Measurements from ENCODE around the gene FZD7. TPM values are rescaled to one million over a fixed set of nuclear protein-coding genes. Genes with fewer than 3 reads are reported as not detected.

FZD7 gene
- total RNA-seq, 2 experiments from 2014 or later = 0.52 to 0.68 TPM

- no peak overlapping the region for H3K27ac Mint-ChIP-seq
- no peak overlapping the region for H3K4me3 Mint-ChIP-seq
- H3K9me3 Mint-ChIP-seq = no peaks in the 10 kb centered on the region
- no peaks in the 10 kb centered on the region for H3K4me1 Mint-ChIP-seq
- no peak for DNase-seq
- H3K27me3 Mint-ChIP-seq = peaks cover 7% of the 10 kb centered on the region
- H3K36me3 Mint-ChIP-seq = no peaks in the 10 kb centered on the region
These were observed 10.3 kb upstream of the FZD7 start for GRCh38 chr2:202023198-202023903.

GRCh38 chr2:202023904-202024266, 9.8 kb upstream of the FZD7 start:
- H3K36me3 Mint-ChIP-seq = no peaks in the 10 kb centered on the region
- no peaks in the 10 kb centered on the region for H3K9me3 Mint-ChIP-seq
- H3K4me3 Mint-ChIP-seq = no peak overlapping the region
- H3K27ac Mint-ChIP-seq = no peak overlapping the region
- peaks cover 7% of the 10 kb centered on the region for H3K27me3 Mint-ChIP-seq
- no peaks in the 10 kb centered on the region for H3K4me1 Mint-ChIP-seq
- DNase-seq = no peak

DNA sequence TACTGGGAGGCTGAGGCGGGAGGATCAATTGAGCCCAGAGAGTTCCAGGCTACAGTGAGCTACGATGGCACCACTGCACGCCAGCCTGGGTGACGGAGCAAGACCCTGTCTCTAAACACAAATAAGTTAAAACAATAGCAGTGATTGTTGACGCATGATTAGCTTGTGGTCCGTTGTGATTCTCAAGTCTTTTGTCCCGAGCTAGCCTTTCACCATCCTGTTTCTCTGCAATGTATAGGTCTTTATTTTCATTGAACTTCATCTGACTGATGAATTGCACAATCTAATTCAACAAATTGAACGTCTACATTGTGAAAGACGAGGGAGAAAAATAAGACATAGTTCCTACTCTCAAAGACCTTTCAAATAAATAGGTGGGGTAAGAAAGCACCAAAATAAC, 8.8 kb upstream of the FZD7 start:
- no peak overlapping the region for H3K27ac Mint-ChIP-seq
- DNase-seq = no peak
- no peaks in the 10 kb centered on the region for H3K4me1 Mint-ChIP-seq
- H3K27me3 Mint-ChIP-seq = peaks cover 3% of the 10 kb centered on the region
- no peak overlapping the region for H3K4me3 Mint-ChIP-seq
- no peaks in the 10 kb centered on the region for H3K9me3 Mint-ChIP-seq
- no peaks in the 10 kb centered on the region for H3K36me3 Mint-ChIP-seq

- Mint-ChIP-seq H3K27me3 (no peaks in the 10 kb centered on the region), H3K27ac (no peak overlapping the region)
These were observed 7.8 kb upstream of the FZD7 start for GRCh38 chr2:202025816-202026215.

GRCh38 chr2:202026507-202026906, 7.1 kb upstream of the FZD7 start:
- DNase-seq = no peak
- H3K36me3 Mint-ChIP-seq = no peaks in the 10 kb centered on the region
- no peaks in the 10 kb centered on the region for H3K4me1 Mint-ChIP-seq
- H3K27ac Mint-ChIP-seq = no peak overlapping the region
- H3K4me3 Mint-ChIP-seq = no peak overlapping the region
- no peaks in the 10 kb centered on the region for H3K9me3 Mint-ChIP-seq
- H3K27me3 Mint-ChIP-seq = peaks cover 3% of the 10 kb centered on the region

More at GRCh38 chr2:202025816-202026215, 7.8 kb upstream of the FZD7 start:
- Mint-ChIP-seq H3K4me1 (no peaks in the 10 kb centered on the region), H3K4me3 (no peak overlapping the region), H3K36me3 (no peaks in the 10 kb centered on the region), H3K9me3 (no peaks in the 10 kb centered on the region)
- DNase-seq = no peak

- Mint-ChIP-seq H3K27me3 (peaks cover 17% of the 10 kb centered on the region), H3K27ac (no peak overlapping the region), H3K4me1 (peaks cover 10% of the 10 kb centered on the region), H3K9me3 (no peaks in the 10 kb centered on the region), H3K4me3 (no peak overlapping the region), H3K36me3 (no peaks in the 10 kb centered on the region)
- DNase-seq = no peak
These were observed 3.0 kb upstream of the FZD7 start for GRCh38 chr2:202030691-202031090.

DNA sequence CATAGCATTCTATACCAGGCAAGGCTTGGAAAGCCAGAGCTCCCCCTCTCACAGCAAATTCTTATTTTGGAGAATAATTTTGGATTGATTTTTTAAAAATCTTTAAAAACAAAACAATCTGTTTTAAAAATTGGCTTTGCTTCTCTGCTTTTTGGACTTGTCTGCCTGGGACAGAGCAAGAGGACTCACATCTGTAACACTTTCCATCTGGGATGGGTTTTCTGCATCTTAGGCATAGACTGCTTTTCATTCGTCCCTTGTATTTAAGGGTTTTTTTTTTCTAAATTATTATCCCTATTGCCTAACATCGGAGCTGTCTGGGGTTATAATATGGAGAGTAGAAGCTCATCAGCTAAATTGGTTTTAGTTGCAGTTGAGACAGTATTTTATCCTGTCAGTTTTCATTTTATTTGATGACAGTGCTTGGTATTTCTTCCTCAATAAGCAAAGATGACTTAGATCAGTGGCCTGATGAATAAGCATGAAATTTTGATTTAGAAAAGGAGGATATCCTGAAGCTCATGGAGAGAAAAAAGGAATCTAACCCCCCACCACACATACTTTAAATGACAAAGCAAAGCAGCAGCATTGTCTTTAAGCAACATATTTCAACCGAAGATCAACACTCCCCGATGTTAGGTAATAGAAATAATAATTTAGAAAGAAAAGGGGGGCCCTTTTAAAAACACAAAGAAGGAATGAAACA, 2.3 kb upstream of the FZD7 start:
- Mint-ChIP-seq H3K4me3 (no peak overlapping the region), H3K27me3 (peaks cover 17% of the 10 kb centered on the region), H3K4me1 (peaks cover 10% of the 10 kb centered on the region)

DNA sequence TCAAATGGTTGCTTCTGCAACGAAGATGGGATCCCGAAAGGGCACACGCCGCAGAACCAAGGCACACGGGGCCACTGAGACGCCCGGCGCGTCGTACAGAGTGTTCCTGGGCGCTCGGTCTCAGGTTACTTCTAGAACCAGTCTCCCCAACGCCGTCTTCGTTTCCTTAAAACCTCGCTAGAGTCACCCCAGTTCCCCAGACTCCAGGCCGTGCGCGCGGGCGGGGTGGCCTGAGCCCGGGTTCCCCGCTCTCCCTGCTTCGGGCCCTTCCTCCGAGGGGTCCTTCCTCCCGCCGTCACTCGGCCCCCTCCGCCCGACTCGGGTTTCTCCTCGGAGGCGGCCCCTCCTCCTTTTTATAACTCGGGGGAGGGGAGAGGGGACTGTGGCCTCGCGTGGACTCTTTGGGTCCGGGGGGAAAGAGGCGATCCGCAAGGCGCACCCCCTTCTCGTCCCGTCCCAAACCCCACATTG, 774 bp upstream of the FZD7 start:
- Mint-ChIP-seq H3K27me3 (peaks cover 17% of the 10 kb centered on the region), H3K36me3 (no peaks in the 10 kb centered on the region), H3K9me3 (no peaks in the 10 kb centered on the region), H3K4me3 (peak overlapping the region; percentile 78), H3K4me1 (peaks cover 10% of the 10 kb centered on the region), H3K27ac (no peak overlapping the region)
- DNase-seq = peak; percentile 43

More for the DNA sequence above, 2.3 kb upstream of the FZD7 start:
- Mint-ChIP-seq H3K9me3 (no peaks in the 10 kb centered on the region), H3K27ac (no peak overlapping the region), H3K36me3 (no peaks in the 10 kb centered on the region)
- no peak for DNase-seq

DNA sequence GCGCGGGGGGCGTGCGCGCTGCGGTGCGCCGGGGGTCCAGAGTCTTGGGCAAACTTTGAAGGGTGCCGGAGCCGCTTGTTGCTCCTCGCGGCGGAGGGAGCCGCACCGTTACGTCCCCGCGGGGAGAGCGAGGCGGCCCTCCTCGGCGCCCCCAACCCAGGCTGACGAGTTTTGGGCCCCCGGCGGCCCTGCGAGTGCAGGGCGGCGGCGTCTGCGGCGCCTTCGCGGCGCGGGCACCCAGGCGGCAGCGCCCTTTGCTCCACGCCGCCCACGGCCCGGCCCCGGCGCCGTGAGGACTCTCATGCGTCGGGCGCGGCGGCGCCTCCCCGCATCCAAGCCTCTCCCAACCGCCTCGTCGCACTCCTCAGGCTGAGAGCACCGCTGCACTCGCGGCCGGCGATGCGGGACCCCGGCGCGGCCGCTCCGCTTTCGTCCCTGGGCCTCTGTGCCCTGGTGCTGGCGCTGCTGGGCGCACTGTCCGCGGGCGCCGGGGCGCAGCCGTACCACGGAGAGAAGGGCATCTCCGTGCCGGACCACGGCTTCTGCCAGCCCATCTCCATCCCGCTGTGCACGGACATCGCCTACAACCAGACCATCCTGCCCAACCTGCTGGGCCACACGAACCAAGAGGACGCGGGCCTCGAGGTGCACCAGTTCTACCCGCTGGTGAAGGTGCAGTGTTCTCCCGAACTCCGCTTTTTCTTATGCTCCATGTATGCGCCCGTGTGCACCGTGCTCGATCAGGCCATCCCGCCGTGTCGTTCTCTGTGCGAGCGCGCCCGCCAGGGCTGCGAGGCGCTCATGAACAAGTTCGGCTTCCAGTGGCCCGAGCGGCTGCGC, 814 bp downstream of the FZD7 start:
- no peak overlapping the region for H3K27ac Mint-ChIP-seq
- no peaks in the 10 kb centered on the region for H3K36me3 Mint-ChIP-seq
- H3K27me3 Mint-ChIP-seq = peaks cover 29% of the 10 kb centered on the region
- peak overlapping the region; percentile 71 for H3K4me3 Mint-ChIP-seq
- H3K4me1 Mint-ChIP-seq = peaks cover 10% of the 10 kb centered on the region
- peak; percentile 38 for DNase-seq
- no peaks in the 10 kb centered on the region for H3K9me3 Mint-ChIP-seq

GRCh38 chr2:202035089-202035940, 1.7 kb downstream of the FZD7 start:
- no peaks in the 10 kb centered on the region for H3K36me3 Mint-ChIP-seq
- H3K4me3 Mint-ChIP-seq = peak overlapping the region; percentile 71
- peaks cover 10% of the 10 kb centered on the region for H3K4me1 Mint-ChIP-seq
- H3K27me3 Mint-ChIP-seq = peaks cover 37% of the 10 kb centered on the region
- peak; percentile 30 for DNase-seq
- H3K27ac Mint-ChIP-seq = no peak overlapping the region
- H3K9me3 Mint-ChIP-seq = no peaks in the 10 kb centered on the region

GRCh38 chr2:202035941-202036372, 2.3 kb downstream of the FZD7 start:
- Mint-ChIP-seq H3K4me1 (peaks cover 10% of the 10 kb centered on the region), H3K9me3 (no peaks in the 10 kb centered on the region), H3K27ac (no peak overlapping the region), H3K36me3 (no peaks in the 10 kb centered on the region), H3K4me3 (no peak overlapping the region), H3K27me3 (peaks cover 43% of the 10 kb centered on the region)
- no peak for DNase-seq

GRCh38 chr2:202036601-202037037, 3.0 kb downstream of the FZD7 start:
- Mint-ChIP-seq H3K27ac (no peak overlapping the region), H3K27me3 (peaks cover 45% of the 10 kb centered on the region), H3K9me3 (no peaks in the 10 kb centered on the region), H3K36me3 (no peaks in the 10 kb centered on the region), H3K4me3 (no peak overlapping the region), H3K4me1 (peaks cover 10% of the 10 kb centered on the region)
- DNase-seq = no peak

DNA sequence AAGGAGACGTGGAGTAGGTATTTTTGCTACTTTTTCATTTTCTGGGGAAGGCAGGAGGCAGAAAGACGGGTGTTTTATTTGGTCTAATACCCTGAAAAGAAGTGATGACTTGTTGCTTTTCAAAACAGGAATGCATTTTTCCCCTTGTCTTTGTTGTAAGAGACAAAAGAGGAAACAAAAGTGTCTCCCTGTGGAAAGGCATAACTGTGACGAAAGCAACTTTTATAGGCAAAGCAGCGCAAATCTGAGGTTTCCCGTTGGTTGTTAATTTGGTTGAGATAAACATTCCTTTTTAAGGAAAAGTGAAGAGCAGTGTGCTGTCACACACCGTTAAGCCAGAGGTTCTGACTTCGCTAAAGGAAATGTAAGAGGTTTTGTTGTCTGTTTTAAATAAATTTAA, 3.4 kb downstream of the FZD7 start:
- no peak for DNase-seq
- Mint-ChIP-seq H3K4me3 (no peak overlapping the region), H3K36me3 (no peaks in the 10 kb centered on the region), H3K27ac (no peak overlapping the region), H3K27me3 (peaks cover 45% of the 10 kb centered on the region), H3K4me1 (peaks cover 10% of the 10 kb centered on the region), H3K9me3 (no peaks in the 10 kb centered on the region)

- DNase-seq = no peak
- H3K9me3 Mint-ChIP-seq = no peaks in the 10 kb centered on the region
- peaks cover 3% of the 10 kb centered on the region for H3K4me1 Mint-ChIP-seq
- no peak overlapping the region for H3K27ac Mint-ChIP-seq
- H3K4me3 Mint-ChIP-seq = no peak overlapping the region
- H3K36me3 Mint-ChIP-seq = no peaks in the 10 kb centered on the region
- H3K27me3 Mint-ChIP-seq = peaks cover 40% of the 10 kb centered on the region
These were observed 5.0 kb downstream of the FZD7 start for GRCh38 chr2:202038471-202039277.

All from activated naive CD8-positive, alpha-beta T cell treated with anti-CD3 and anti-CD28 coated beads for 36 hours (primary cell).